DND-41 (cell line): ENCODE measurements around the gene MAG.

Experiments used
- ATAC-seq: fragments of 200-7000 bp; cut with Tn5 transposase; 3 replicates; pipeline ENCODE4 v1.9.1; 2021; ENCODE audit warnings: low read depth; ENCODE audit not compliant: insufficient read depth
- DNase-seq: peaks from one replicate; pipeline ENCODE4 v3.0.0-alpha.2; 2020
- H2AFZ ChIP-seq: 2 replicates; pipeline ENCODE4 v1.6.0; 2012; ENCODE audit warnings: low read depth, low read length
- H3K27ac ChIP-seq: 2 replicates; pipeline ENCODE4 v1.5.1; 2012; ENCODE audit warnings: low read length, inconsistent platforms
- H3K27me3 ChIP-seq: fragments of 200-600 bp; sonication (generic); 2 replicates; pipeline ENCODE4 v1.6.0; 2012; ENCODE audit warnings: low read length, mild to moderate bottlenecking, inconsistent platforms; ENCODE audit not compliant: insufficient read depth, poor library complexity
- H3K36me3 ChIP-seq: 2 replicates; pipeline ENCODE4 v1.5.1; 2012; ENCODE audit warnings: low read length, inconsistent platforms; ENCODE audit not compliant: insufficient read depth
- H3K4me1 ChIP-seq: 2 replicates; pipeline ENCODE4 v1.5.1; 2012; ENCODE audit warnings: mild to moderate bottlenecking, low read length; ENCODE audit not compliant: insufficient read depth
- H3K4me2 ChIP-seq: 2 replicates; pipeline ENCODE4 v1.6.0; 2012; ENCODE audit warnings: mild to moderate bottlenecking, moderate library complexity, low read length, inconsistent platforms; ENCODE audit not compliant: insufficient read depth
- H3K4me3 ChIP-seq, 2 experiments: fragments of 200-600 bp in 1 of 2; shearing (Covaris generic) in 1 of 2; 2 replicates each; pipeline ENCODE4 v1.5.1; 2012 to 2016; ENCODE audit warnings: inconsistent platforms in 2 of 2, low read length in 2 of 2, mild to moderate bottlenecking in 2 of 2, low read depth in 1 of 2, moderate library complexity in 1 of 2
- H3K79me2 ChIP-seq: 2 replicates; pipeline ENCODE4 v1.6.0; 2012; ENCODE audit warnings: low read length, inconsistent platforms; ENCODE audit not compliant: insufficient read depth
- H3K9ac ChIP-seq: 2 replicates; pipeline ENCODE4 v1.6.0; 2012; ENCODE audit warnings: low read depth, mild to moderate bottlenecking, inconsistent platforms, low read length, moderate library complexity
- H3K9me3 ChIP-seq: 2 replicates; pipeline ENCODE4 v1.5.1; 2012; ENCODE audit warnings: low read length, moderate library complexity, mild to moderate bottlenecking, inconsistent platforms; ENCODE audit not compliant: insufficient read depth, severe bottlenecking
- H4K20me1 ChIP-seq: 2 replicates; pipeline ENCODE4 v1.6.0; 2012; ENCODE audit warnings: low read length; ENCODE audit not compliant: insufficient read depth
- EZH2 ChIP-seq: IDR thresholded peaks from 3 replicates; pipeline ENCODE4 v1.6.1; 2012; ENCODE audit warnings: borderline replicate concordance, low read depth, mild to moderate bottlenecking, moderate library complexity, low read length, inconsistent platforms; ENCODE audit not compliant: severe bottlenecking
- TF ChIP-seq, protein P1 (sequence below): IDR thresholded peaks from 2 replicates; pipeline ENCODE4 v1.5.1; 2012; ENCODE audit warnings: borderline replicate concordance, low read length, moderate library complexity, mild to moderate bottlenecking; ENCODE audit not compliant: poor library complexity, severe bottlenecking; ENCODE audit errors: extremely low read depth

The MAG gene

DNA sequence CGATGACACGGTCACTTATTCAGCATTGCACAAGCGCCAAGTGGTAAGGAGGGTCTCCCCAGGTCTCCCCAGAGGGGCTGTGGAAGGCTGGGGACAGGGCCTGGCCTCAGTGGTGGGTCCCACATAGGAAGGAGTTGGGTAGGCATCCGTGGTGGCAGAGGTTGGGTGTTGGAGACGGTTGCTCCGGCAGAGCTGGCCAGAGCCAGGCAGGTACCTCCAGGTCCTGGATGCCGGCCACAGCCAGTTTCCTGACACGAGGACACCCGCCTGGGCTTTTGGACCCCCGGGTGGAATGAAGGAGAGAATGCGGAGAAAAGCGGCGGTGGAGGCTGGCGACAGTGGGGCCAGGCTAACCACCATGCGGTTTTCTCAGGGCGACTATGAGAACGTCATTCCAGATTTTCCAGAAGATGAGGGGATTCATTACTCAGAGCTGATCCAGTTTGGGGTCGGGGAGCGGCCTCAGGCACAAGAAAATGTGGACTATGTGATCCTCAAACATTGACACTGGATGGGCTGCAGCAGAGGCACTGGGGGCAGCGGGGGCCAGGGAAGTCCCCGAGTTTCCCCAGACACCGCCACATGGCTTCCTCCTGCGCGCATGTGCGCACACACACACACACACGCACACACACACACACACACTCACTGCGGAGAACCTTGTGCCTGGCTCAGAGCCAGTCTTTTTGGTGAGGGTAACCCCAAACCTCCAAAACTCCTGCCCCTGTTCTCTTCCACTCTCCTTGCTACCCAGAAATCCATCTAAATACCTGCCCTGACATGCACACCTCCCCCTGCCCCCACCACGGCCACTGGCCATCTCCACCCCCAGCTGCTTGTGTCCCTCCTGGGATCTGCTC is 54.5 kb downstream of the MAG start:
- no peak for TF ChIP-seq EZH2
- TF ChIP-seq, protein P1, sequence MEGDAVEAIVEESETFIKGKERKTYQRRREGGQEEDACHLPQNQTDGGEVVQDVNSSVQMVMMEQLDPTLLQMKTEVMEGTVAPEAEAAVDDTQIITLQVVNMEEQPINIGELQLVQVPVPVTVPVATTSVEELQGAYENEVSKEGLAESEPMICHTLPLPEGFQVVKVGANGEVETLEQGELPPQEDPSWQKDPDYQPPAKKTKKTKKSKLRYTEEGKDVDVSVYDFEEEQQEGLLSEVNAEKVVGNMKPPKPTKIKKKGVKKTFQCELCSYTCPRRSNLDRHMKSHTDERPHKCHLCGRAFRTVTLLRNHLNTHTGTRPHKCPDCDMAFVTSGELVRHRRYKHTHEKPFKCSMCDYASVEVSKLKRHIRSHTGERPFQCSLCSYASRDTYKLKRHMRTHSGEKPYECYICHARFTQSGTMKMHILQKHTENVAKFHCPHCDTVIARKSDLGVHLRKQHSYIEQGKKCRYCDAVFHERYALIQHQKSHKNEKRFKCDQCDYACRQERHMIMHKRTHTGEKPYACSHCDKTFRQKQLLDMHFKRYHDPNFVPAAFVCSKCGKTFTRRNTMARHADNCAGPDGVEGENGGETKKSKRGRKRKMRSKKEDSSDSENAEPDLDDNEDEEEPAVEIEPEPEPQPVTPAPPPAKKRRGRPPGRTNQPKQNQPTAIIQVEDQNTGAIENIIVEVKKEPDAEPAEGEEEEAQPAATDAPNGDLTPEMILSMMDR: no peak
- DNase-seq: peak; percentile 40
- Histone ChIP-seq H3K4me1 (peaks cover 19% of the 10 kb centered on the region), H3K27ac (no peak overlapping the region), H3K79me2 (no peaks in the 10 kb centered on the region), H3K9me3 (no peaks in the 10 kb centered on the region), H3K4me3 (no peak overlapping the region), H4K20me1 (no peaks in the 10 kb centered on the region), H2AFZ (no peak overlapping the region), H3K27me3 (peaks cover 19% of the 10 kb centered on the region), H3K36me3 (no peaks in the 10 kb centered on the region), H3K4me2 (no peak overlapping the region), H3K9ac (no peak overlapping the region)
- ATAC-seq: 0 out of 3 replicates have a peak, but pooled peaks have one; percentile 25

DNA sequence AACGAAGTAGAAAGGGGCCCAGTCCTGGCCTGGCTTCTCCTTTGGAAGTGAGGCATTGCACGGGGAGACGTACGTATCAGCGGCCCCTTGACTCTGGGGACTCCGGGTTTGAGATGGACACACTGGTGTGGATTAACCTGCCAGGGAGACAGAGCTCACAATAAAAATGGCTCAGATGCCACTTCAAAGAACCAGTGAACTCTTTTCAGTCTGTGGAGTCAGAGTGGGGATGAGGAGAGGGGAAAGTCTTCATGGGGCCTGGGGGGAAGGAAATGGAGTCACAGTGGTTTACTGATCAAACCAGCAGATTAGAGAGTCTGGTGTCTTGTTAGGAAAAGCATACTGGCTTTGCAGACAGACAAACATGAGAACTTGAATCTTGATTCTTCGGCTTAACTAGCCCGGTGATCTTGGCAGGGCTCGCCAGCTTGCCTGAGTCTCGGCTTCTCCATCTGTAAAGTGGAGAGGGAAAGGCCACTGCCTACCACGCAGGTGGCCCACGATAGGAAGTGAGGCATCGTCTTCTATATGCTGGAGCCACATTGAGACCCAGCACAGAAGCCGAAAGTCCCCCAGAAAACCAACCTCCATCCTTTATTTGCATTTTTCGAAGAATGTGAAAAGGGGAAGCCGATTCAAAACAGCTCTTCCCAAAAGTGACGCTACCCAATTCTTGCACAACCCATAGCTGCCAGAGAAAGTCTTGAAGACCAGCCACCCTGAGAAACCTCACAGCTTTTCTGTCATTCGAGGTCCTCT is 55.4 kb downstream of the MAG start, which contains the start of gene FFAR1:
Gene FFAR1, plus strand, starts transcription at position 732 of the 759 bp plus-strand sequence. CDS start 3,650 bp downstream, outside the sequence.
- Histone ChIP-seq H3K79me2 (no peaks in the 10 kb centered on the region), H3K36me3 (no peaks in the 10 kb centered on the region), H3K4me2 (no peak within 1 kb of the TSS), H3K9me3 (no peaks in the 10 kb centered on the region), H4K20me1 (no peaks in the 10 kb centered on the region), H3K9ac (no peak within 1 kb of the TSS), H3K4me3 (no peak within 1 kb of the TSS), H3K27me3 (peaks cover 19% of the 10 kb centered on the region), H3K4me1 (peaks cover 19% of the 10 kb centered on the region), H2AFZ (no peak within 1 kb of the TSS), H3K27ac (no peak within 1 kb of the TSS)
- ATAC-seq (peak; percentile 86), DNase-seq (peak; percentile 50)
- TF ChIP-seq, protein P1: no peak
- TF ChIP-seq EZH2: no peak

DNA sequence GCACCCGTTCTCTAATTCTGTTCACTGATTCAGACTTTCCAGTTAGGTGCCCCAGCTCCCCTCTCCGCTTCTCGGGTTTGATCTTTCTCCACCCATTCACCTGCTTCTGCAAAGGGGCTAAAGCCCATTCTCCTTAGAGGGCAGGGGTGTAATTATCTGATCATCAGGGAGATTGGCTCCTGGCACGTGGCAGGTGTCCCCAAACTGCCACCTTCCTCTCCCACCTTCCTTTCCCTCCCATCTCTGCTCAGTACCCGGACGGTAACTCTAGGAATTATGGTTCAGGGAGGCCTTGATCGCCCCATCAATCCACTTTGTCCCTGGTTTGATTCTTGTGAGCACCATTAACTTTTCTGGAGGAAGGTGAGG is 56.0 kb downstream of the MAG start:
- Histone ChIP-seq H3K27ac (no peak overlapping the region), H4K20me1 (no peaks in the 10 kb centered on the region), H2AFZ (no peak overlapping the region), H3K4me1 (peaks cover 19% of the 10 kb centered on the region), H3K79me2 (no peaks in the 10 kb centered on the region), H3K4me3 (no peak overlapping the region), H3K9ac (no peak overlapping the region), H3K9me3 (no peaks in the 10 kb centered on the region), H3K27me3 (peaks cover 19% of the 10 kb centered on the region), H3K36me3 (no peaks in the 10 kb centered on the region), H3K4me2 (no peak overlapping the region)
- ATAC-seq (no peak), DNase-seq (no peak)
- TF ChIP-seq, protein P1: no peak
- no peak for TF ChIP-seq EZH2
